ENCODE results near the gene ZNF512B. TPM values are rescaled to one million over a fixed set of nuclear protein-coding genes. Genes with fewer than 3 reads are reported as not detected.
A peak's percentile ranks its signal among the peaks of the same experiment; 100 is the strongest.
"Not testable (repeated sequence)": the region's sequence is repeated elsewhere in the genome, so short reads cannot be mapped to it uniquely, and the experiment has no call there.

Gene ZNF512B
- total RNA-seq (2014; rRNA removed; shearing (Covaris generic)) = 6.6 and 6.9 TPM in 2 replicates
- 34.6 and 46.0 TPM in 2 replicates for polyA plus RNA-seq (2014; cell fraction: nucleus; rRNA removed)

GRCh38 chr20:63969838-63970713, at the start of gene ZNF512B:
Gene ZNF512B (minus strand): TSS chr20:63969930. CDS start chr20:63967950, 1,980 bp downstream.
- DNase-seq (ENCODE audit: extremely low read depth, low read depth) = no peak

GRCh38 chr20:64015635-64016034, 45.9 kb upstream of the ZNF512B start:
- DNase-seq (ENCODE audit: extremely low read depth, low read depth) = no peak

GRCh38 chr20:64012385-64013154, 42.8 kb upstream of the ZNF512B start:
- not testable (repeated sequence) for DNase-seq (ENCODE audit: extremely low read depth, low read depth)

GRCh38 chr20:64011366-64011779, 41.6 kb upstream of the ZNF512B start:
- no peak for DNase-seq (ENCODE audit: extremely low read depth, low read depth)

GRCh38 chr20:64010711-64011237, 41.0 kb upstream of the ZNF512B start:
- DNase-seq (ENCODE audit: extremely low read depth, low read depth) = no peak

- DNase-seq (ENCODE audit: extremely low read depth, low read depth) = no peak
Measured at GRCh38 chr20:64009811-64010387, 40.2 kb upstream of the ZNF512B start.

GRCh38 chr20:64006902-64007301, 37.2 kb upstream of the ZNF512B start:
- no peak for DNase-seq (ENCODE audit: extremely low read depth, low read depth)

- DNase-seq (ENCODE audit: extremely low read depth, low read depth) = no peak
Measured at GRCh38 chr20:64006490-64006889, 36.8 kb upstream of the ZNF512B start.

GRCh38 chr20:64005394-64005793, 35.7 kb upstream of the ZNF512B start:
- DNase-seq (ENCODE audit: extremely low read depth, low read depth) = no peak

GRCh38 chr20:64003960-64004725, 34.4 kb upstream of the ZNF512B start:
- no peak for DNase-seq (ENCODE audit: extremely low read depth, low read depth)

- no peak for DNase-seq (ENCODE audit: extremely low read depth, low read depth)
Measured at GRCh38 chr20:64001607-64002011, 31.9 kb upstream of the ZNF512B start.

GRCh38 chr20:64000906-64001305, 31.2 kb upstream of the ZNF512B start:
- DNase-seq (ENCODE audit: extremely low read depth, low read depth) = no peak

GRCh38 chr20:63982937-63983336, 13.2 kb upstream of the ZNF512B start:
- no peak for DNase-seq (ENCODE audit: extremely low read depth, low read depth)

GRCh38 chr20:63980806-63981728, 11.3 kb upstream of the ZNF512B start, which contains the start of gene PRPF6:
Gene PRPF6 (plus strand): TSS chr20:63981132. CDS start chr20:63981246, 114 bp downstream.
- DNase-seq (ENCODE audit: extremely low read depth, low read depth) = peak; percentile 96

- DNase-seq (ENCODE audit: extremely low read depth, low read depth) = no peak
Measured at GRCh38 chr20:63980317-63980805, 10.6 kb upstream of the ZNF512B start.

- no peak for DNase-seq (ENCODE audit: extremely low read depth, low read depth)
Measured at GRCh38 chr20:63979557-63980316, 10.0 kb upstream of the ZNF512B start, which contains the start of gene SAMD10. Gene SAMD10 (minus strand): TSS chr20:63979642. CDS start chr20:63979467, 175 bp downstream.

GRCh38 chr20:63979229-63979556, 9.5 kb upstream of the ZNF512B start:
- DNase-seq (ENCODE audit: extremely low read depth, low read depth) = no peak
